Measurements from ENCODE around the gene RHEB. TPM values are rescaled to one million over a fixed set of nuclear protein-coding genes. Genes with fewer than 3 reads are reported as not detected.

Gene RHEB
- total RNA-seq, 2 experiments from 2014 or later = 62.0 to 64.6 TPM

- intact Hi-C loops (cut with micrococcal nuclease) = no loop called here
- no peak overlapping the region for H3K4me3 Mint-ChIP-seq
- CTCF ChIA-PET = no interaction called here
Observed at GRCh38 chr7:151509670-151510333, 9.9 kb downstream of the RHEB start.

GRCh38 chr7:151508991-151509390, 10.7 kb downstream of the RHEB start:
- H3K36me3 Mint-ChIP-seq = no peaks in the 10 kb centered on the region
- ChIA-PET CTCF (no interaction called here), POLR2A (no interaction called here)
- H3K27me3 Mint-ChIP-seq = no peaks in the 10 kb centered on the region
- H3K4me1 Mint-ChIP-seq (ENCODE audit: low read depth) = peaks cover 70% of the 10 kb centered on the region
- H3K27ac Mint-ChIP-seq = no peak overlapping the region
- H3K9me3 Mint-ChIP-seq = no peaks in the 10 kb centered on the region
- intact Hi-C loops (cut with micrococcal nuclease) = no loop called here
- H3K4me3 Mint-ChIP-seq = no peak overlapping the region
- no peak for DNase-seq

More at GRCh38 chr7:151509670-151510333, 9.9 kb downstream of the RHEB start:
- no peak overlapping the region for H3K27ac Mint-ChIP-seq
- no peaks in the 10 kb centered on the region for H3K36me3 Mint-ChIP-seq
- no peaks in the 10 kb centered on the region for H3K27me3 Mint-ChIP-seq
- peaks cover 75% of the 10 kb centered on the region for H3K4me1 Mint-ChIP-seq (ENCODE audit: low read depth)
- POLR2A ChIA-PET = no interaction called here
- no peaks in the 10 kb centered on the region for H3K9me3 Mint-ChIP-seq
- DNase-seq = no peak

DNA sequence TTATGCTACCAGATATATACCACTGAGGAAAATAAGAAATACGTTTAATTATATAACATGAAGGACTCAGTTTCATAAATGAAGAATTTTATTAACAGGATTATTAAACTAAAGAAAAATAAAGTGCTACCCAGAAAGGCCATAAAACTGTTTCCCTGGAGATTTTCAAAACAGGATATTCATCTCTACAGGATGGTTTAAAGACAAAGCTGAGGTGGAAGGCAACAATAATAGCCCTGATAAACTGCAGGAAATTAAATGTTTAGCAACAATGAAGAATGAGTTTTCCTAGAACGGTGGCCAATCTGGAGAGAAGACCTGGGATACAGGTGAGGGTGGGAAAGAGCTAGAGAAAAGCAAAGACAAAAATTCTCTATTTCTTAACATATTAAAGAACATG, 11.9 kb downstream of the RHEB start:
- Mint-ChIP-seq H3K27ac (no peak overlapping the region), H3K36me3 (no peaks in the 10 kb centered on the region), H3K4me3 (no peak overlapping the region), H3K27me3 (no peaks in the 10 kb centered on the region), H3K4me1 (ENCODE audit: low read depth) (peaks cover 67% of the 10 kb centered on the region), H3K9me3 (no peaks in the 10 kb centered on the region)
- intact Hi-C loops (cut with micrococcal nuclease) = no loop called here
- no peak for DNase-seq
- CTCF ChIA-PET = interaction anchor here (0.7 to 1.2 kb wide), 3 partner anchors 10 to 125 kb away, joined by 3 to 4 read pairs (median 3); no protein-coding TSS in a partner anchor
- POLR2A ChIA-PET = no interaction called here

- Mint-ChIP-seq H3K27ac (no peak overlapping the region), H3K9me3 (no peaks in the 10 kb centered on the region), H3K4me1 (ENCODE audit: low read depth) (peaks cover 61% of the 10 kb centered on the region), H3K36me3 (no peaks in the 10 kb centered on the region), H3K4me3 (no peak overlapping the region), H3K27me3 (no peaks in the 10 kb centered on the region)
- POLR2A ChIA-PET = no interaction called here
- intact Hi-C loops (cut with micrococcal nuclease) = no loop called here
- no peak for DNase-seq
- CTCF ChIA-PET = interaction anchor here (0.9 kb wide), 1 partner anchor 11 kb away, joined by 3 read pairs; no protein-coding TSS in a partner anchor
Observed at GRCh38 chr7:151506901-151507382, 12.8 kb downstream of the RHEB start.

DNA sequence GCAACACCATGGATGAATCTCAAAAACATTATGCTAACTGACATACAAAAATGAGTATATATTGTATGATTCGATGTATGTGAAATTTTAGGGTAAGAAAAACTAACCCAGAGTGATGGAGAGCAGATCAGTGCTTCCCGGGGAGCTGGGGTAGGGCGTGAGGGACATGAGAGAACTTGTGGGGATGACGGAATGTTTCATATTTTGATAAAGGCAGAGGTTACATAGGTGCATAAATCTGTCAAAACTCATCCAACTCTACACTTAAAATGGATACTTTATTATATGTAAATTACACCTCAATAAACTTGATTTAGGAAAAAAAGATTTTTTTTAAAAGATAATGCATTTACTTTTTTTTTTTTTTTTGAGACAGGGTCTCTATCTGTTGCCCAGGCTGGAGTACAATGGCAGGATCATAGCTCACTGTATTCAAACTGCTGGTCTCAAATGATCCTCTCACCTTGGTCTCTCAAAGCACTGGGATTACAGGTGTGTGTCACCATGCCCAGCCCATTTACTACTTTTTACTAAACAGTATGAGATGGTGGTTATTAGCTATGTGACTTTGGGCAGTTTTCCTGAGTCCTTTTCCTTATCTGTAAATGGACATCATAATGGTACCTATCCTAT, 13.7 kb downstream of the RHEB start:
- Mint-ChIP-seq H3K36me3 (peaks cover 2% of the 10 kb centered on the region), H3K27me3 (no peaks in the 10 kb centered on the region), H3K4me1 (ENCODE audit: low read depth) (peaks cover 61% of the 10 kb centered on the region), H3K9me3 (no peaks in the 10 kb centered on the region), H3K4me3 (no peak overlapping the region), H3K27ac (no peak overlapping the region)
- intact Hi-C loops (cut with micrococcal nuclease) = no loop called here
- CTCF ChIA-PET = interaction anchor here (0.7 to 1.7 kb wide), 2 partner anchors 55 to 58 kb away, joined by 3 to 5 read pairs; no protein-coding TSS in a partner anchor
- POLR2A ChIA-PET = interaction anchor here (0.7 to 1.3 kb wide), 2 partner anchors 10 to 12 kb away, joined by 3 to 4 read pairs; no protein-coding TSS in a partner anchor
- no peak for DNase-seq

DNA sequence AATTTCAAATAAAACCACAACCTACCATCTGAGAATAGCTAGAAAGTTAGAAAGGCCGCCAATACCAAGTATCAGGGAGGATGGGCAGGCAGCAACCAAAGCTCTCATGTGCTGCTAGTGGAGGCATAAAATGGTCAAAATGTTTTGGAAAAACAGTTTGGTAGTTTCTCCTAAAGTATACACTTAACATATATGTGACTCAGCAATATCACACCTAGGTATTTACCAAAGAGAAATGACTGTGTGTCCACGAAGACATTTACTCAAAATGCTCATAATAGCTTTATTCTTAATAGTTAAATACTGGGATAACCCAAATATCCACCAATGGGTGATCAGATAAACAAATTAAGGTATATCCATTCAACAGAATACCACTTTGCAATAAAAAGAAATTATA, 14.3 kb downstream of the RHEB start:
- intact Hi-C loops (cut with micrococcal nuclease) = no loop called here
- no peaks in the 10 kb centered on the region for H3K9me3 Mint-ChIP-seq

DNA sequence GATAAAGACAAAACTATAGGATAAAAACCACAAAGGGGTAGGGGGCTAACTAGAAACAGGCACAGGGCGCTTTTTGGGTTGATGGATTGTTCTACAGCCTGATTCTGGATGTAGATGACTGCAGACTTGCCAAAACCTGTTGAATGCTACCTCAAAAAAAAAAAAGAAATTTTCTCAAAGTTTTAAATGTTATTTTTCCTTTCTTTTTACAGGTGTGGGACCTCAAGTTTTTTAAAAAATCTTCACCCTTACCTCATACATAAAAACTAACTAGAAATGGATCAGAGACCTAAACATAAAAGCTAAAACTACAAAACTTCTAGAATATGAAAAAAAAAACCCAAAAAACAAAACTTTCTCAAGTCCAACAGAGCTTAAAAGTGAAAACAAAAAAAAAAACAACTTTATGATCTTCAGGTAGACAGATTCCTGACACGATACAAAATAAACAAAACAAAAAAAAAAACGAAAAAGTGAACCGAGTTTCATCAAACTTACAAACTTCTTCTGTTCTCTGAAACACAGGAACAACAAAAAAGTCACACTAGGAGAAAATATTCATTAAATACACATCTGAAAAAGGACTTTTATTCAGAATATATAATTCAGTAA, 14.9 kb downstream of the RHEB start:
- H3K4me3 Mint-ChIP-seq = no peak overlapping the region
- peaks cover 2% of the 10 kb centered on the region for H3K36me3 Mint-ChIP-seq
- ChIA-PET POLR2A (interaction anchor here (1.3 kb wide), 1 partner anchor 13 kb away, joined by 4 read pairs; no protein-coding TSS in a partner anchor), CTCF (interaction anchor here (1.7 kb wide), 1 partner anchor 57 kb away, joined by 5 read pairs; no protein-coding TSS in a partner anchor)
- no peaks in the 10 kb centered on the region for H3K27me3 Mint-ChIP-seq
- intact Hi-C loops (cut with micrococcal nuclease) = no loop called here
- no peak for DNase-seq
- H3K27ac Mint-ChIP-seq = no peak overlapping the region
- no peaks in the 10 kb centered on the region for H3K9me3 Mint-ChIP-seq
- H3K4me1 Mint-ChIP-seq (ENCODE audit: low read depth) = peaks cover 61% of the 10 kb centered on the region

More for the DNA sequence above, 14.3 kb downstream of the RHEB start:
- Mint-ChIP-seq H3K4me1 (ENCODE audit: low read depth) (peaks cover 61% of the 10 kb centered on the region), H3K27me3 (no peaks in the 10 kb centered on the region), H3K27ac (no peak overlapping the region), H3K4me3 (no peak overlapping the region), H3K36me3 (peaks cover 2% of the 10 kb centered on the region)
- CTCF ChIA-PET = interaction anchor here (1.7 kb wide), 1 partner anchor 57 kb away, joined by 5 read pairs; no protein-coding TSS in a partner anchor
- DNase-seq = no peak
- POLR2A ChIA-PET = interaction anchor here (0.7 to 1.3 kb wide), 2 partner anchors 10 to 13 kb away, joined by 3 to 4 read pairs; no protein-coding TSS in a partner anchor

DNA sequence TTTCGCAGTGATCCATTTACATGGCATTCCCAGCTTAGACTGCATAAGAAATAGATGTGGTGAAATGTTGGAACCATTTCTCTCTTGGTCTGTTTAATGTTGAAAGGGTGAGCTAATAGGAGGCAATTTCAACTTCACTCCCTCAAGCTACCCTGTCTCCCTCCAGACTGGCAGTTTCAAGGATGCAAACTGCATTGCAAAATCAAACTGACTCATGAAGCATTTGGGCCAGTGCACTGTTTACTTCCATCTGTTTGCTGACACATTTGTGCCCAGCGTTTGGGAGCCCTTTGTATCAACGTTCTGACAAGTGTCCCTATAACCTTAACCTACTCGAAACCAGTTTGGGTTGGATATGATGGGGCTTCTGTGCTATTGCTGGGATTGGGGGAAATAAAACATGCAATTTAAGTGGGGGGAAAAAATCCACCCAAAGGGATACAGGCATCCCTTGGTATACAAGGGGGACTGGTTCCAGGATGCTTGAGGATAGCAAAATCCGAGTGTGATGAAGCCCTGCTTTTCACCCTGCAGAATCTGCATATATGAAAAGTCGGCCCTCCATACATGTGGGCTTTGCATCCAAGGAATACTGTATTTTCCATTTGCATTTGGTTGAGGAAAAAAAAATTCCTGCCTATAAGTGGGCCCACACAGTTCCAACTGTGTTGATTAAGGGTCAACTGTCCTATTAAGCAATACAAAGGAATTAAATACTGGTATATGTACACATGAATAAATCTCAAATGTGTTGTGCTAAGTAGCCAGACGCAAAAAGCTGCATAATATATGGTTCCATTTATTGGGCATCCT, 15.6 kb downstream of the RHEB start:
- POLR2A ChIA-PET = no interaction called here

DNA sequence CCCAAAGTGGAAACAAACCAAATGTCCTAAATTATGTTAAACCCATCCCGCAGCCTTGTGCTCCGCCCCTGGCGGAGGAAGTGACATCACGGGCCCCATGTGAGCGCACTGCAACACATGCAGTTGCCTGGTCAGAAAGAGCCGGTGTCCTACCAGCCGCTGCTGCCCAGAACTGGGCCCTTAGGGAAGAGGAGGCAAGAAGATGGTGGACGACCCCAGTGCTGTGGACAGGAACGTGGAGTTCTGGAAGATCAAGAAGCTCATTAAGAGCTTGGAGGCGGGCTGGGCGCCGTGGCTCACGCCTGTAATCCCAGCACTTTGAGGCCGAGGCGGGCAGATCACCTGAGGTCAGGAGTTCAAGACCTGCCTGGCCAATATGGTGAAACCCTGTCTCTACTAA, 18.0 kb downstream of the RHEB start:
- no peak for DNase-seq
- peaks cover 60% of the 10 kb centered on the region for H3K4me1 Mint-ChIP-seq (ENCODE audit: low read depth)
- intact Hi-C loops (cut with micrococcal nuclease) = no loop called here

More for the DNA sequence above, 15.6 kb downstream of the RHEB start:
- Mint-ChIP-seq H3K4me3 (no peak overlapping the region), H3K9me3 (no peaks in the 10 kb centered on the region), H3K4me1 (ENCODE audit: low read depth) (peaks cover 59% of the 10 kb centered on the region), H3K27ac (no peak overlapping the region), H3K36me3 (peaks cover 2% of the 10 kb centered on the region), H3K27me3 (no peaks in the 10 kb centered on the region)
- intact Hi-C loops (cut with micrococcal nuclease) = no loop called here
- DNase-seq = no peak
- CTCF ChIA-PET = interaction anchor here (1.0 to 1.7 kb wide), 2 partner anchors 56 to 152 kb away, joined by 3 to 5 read pairs; no protein-coding TSS in a partner anchor

DNA sequence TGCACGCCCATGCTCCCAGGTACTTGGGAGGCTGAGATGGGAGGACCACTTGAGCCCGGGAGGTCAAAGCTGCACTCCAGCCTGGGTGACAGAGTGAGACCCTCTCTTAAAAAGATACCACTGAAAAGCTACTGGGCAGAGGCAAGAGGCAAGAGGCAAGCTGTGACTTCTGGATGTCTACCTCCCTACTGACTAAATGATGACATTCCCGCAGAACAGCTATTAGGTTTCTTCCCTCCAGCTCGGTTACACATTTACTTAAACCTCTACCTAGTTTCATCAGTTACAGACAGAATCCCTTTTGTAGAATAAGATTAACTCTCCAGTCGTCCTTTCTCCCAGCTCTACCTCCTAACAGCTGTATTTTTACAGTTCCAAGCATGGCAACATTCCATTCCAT, 21.2 kb downstream of the RHEB start:
- ChIA-PET POLR2A (no interaction called here), CTCF (no interaction called here)
- H3K4me3 Mint-ChIP-seq = no peak overlapping the region
- peaks cover 2% of the 10 kb centered on the region for H3K36me3 Mint-ChIP-seq
- peaks cover 65% of the 10 kb centered on the region for H3K4me1 Mint-ChIP-seq (ENCODE audit: low read depth)
- intact Hi-C loops (cut with micrococcal nuclease) = no loop called here
- no peaks in the 10 kb centered on the region for H3K27me3 Mint-ChIP-seq
- DNase-seq = no peak
- no peak overlapping the region for H3K27ac Mint-ChIP-seq
- H3K9me3 Mint-ChIP-seq = no peaks in the 10 kb centered on the region

More for the DNA sequence above, 18.0 kb downstream of the RHEB start:
- Mint-ChIP-seq H3K27me3 (no peaks in the 10 kb centered on the region), H3K9me3 (no peaks in the 10 kb centered on the region), H3K4me3 (no peak overlapping the region), H3K27ac (no peak overlapping the region), H3K36me3 (peaks cover 2% of the 10 kb centered on the region)
- POLR2A ChIA-PET = no interaction called here
- CTCF ChIA-PET = no interaction called here

DNA sequence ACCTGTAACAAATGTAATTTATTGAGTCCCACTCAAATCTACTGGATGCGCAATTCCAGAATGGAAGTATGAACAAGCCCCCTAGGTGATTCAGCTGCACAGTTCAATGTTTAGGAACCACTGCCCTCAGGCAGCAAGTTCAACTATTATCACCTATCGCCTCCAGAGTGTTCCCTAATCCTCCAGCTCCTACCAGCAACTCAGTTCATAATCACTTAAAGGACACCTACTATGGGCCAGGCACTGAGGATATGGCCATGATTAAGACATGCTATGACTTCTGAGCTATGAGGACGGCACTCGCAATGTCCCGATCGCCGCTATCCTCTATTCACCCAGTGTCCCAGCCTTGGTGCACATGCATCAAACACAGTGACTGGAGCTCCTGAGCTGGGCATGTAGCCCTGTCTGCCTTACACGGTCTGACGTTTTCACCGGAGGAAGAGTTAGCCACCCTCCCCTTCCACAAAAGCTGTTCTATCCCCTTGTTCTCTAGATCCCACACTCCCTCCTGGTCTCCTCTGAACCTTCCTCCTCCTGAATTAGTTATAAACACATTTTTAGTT, 22.3 kb downstream of the RHEB start:
- no peak for DNase-seq
- H3K4me1 Mint-ChIP-seq (ENCODE audit: low read depth) = peaks cover 60% of the 10 kb centered on the region
- peaks cover 2% of the 10 kb centered on the region for H3K36me3 Mint-ChIP-seq
- H3K27ac Mint-ChIP-seq = no peak overlapping the region
- ChIA-PET POLR2A (no interaction called here), CTCF (interaction anchor here (0.9 to 1.3 kb wide), 2 partner anchors 21 to 49 kb away, joined by 3 to 5 read pairs; no protein-coding TSS in a partner anchor)
- H3K9me3 Mint-ChIP-seq = no peaks in the 10 kb centered on the region
- H3K4me3 Mint-ChIP-seq = no peak overlapping the region
- H3K27me3 Mint-ChIP-seq = no peaks in the 10 kb centered on the region
- intact Hi-C loops (cut with micrococcal nuclease) = no loop called here

Measured in activated CD4-positive, alpha-beta memory T cell treated with anti-CD3 and anti-CD28 coated beads for 36 hours (primary cell).